Upper lobe of left lung (tissue), 6 donors: ENCODE results near the gene KIAA0586. TPM values are rescaled to one million over a fixed set of nuclear protein-coding genes. Genes with fewer than 3 reads are reported as not detected.
A peak's percentile ranks its signal among the peaks of the same experiment; 100 is the strongest.
"Not testable (repeated sequence)": the region's sequence is repeated elsewhere in the genome, so short reads cannot be mapped to it uniquely, and the experiment has no call there.

Experiments
- ATAC-seq, 2 donors: fragments of 200-7000 bp; cut with Tn5 transposase; one replicate each; pipeline ENCODE4 v1.9.1; 2022; ENCODE audit warnings: mild to moderate bottlenecking in 2 of 2, moderate library complexity in 2 of 2; ENCODE audit not compliant: low FRiP score in 2 of 2
- DNase-seq, 2 donors: peaks; one replicate each; pipeline ENCODE4 v3.0.0-alpha.2; 2019 to 2020
- H3K27ac ChIP-seq, 4 donors: fragments of 200-600 bp; sonication (generic); one replicate each; pipeline ENCODE4 v1.5.1; 2016 to 2019
- H3K27me3 ChIP-seq, 4 donors: fragments of 200-600 bp; sonication (generic); one replicate each; pipeline ENCODE4 v1.5.1; 2017 to 2019
- H3K36me3 ChIP-seq, 4 donors: fragments of 200-600 bp; sonication (generic); one replicate each; pipeline ENCODE4 v1.5.1; 2016 to 2019
- H3K4me1 ChIP-seq, 4 donors: fragments of 200-600 bp; sonication (generic); one replicate each; pipeline ENCODE4 v1.5.1; 2018 to 2019
- H3K4me3 ChIP-seq, 4 donors: fragments of 200-600 bp; sonication (generic); one replicate each; pipeline ENCODE4 v1.5.1; 2017 to 2019; ENCODE audit warnings: mild to moderate bottlenecking in 2 of 4, moderate library complexity in 1 of 4
- H3K9me3 ChIP-seq, 4 donors: fragments of 200-600 bp; sonication (generic); one replicate each; pipeline ENCODE4 v1.5.1; 2018 to 2019
- CTCF ChIP-seq, 6 experiments: fragments of 450-650 bp in 4 of 6; fragments of 200-600 bp in 2 of 6; sonication (generic) in 2 of 6; IDR thresholded peaks; one replicate each; pipeline ENCODE4 v1.5.1; 2016 to 2019; ENCODE audit warnings: antibody characterized with exemption in 6 of 6
- EP300 ChIP-seq, 4 donors: sonication (generic); formaldehyde crosslinking; IDR thresholded peaks; one replicate each; pipeline ENCODE4 v1.5.1; 2017; ENCODE audit warnings: antibody characterized with exemption in 4 of 4, control low read depth in 2 of 4
- POLR2A ChIP-seq, 4 donors: fragments of 450-650 bp; IDR thresholded peaks; one replicate each; pipeline ENCODE4 v1.5.1; 2016 to 2017; ENCODE audit warnings: antibody characterized with exemption in 4 of 4, mild to moderate bottlenecking in 2 of 4
- POLR2AphosphoS5 ChIP-seq, 2 donors: sonication (generic); formaldehyde crosslinking; IDR thresholded peaks; one replicate each; pipeline ENCODE4 v1.5.1; 2017; ENCODE audit warnings: antibody characterized with exemption in 2 of 2
- WGBS, 2 donors: methylation state at CpG; one replicate each; pipeline ENCODE4 v1.1.5; 2017 to 2018; 5-methylcytosine and 5-hydroxymethylcytosine counted together
- total RNA-seq, 6 donors: library from RNA; depleted of rRNA in 4 of 6; stranded (reverse); fragments of >200 nt in 4 of 6; gene quantifications; one replicate each; pipeline versions ENCODE4 v1.1.0 to v1.2.1, GENCODE V29; 2016 to 2021
- donor health status: DM: no; HTN: no; CAD: no; lungs with moderate emphysema.
- donor health status: DM: no; HTN: yes; CAD: no; lungs with severe emphysema.

KIAA0586 gene
- total RNA-seq, 6 donors from 2014 or later: 9.2 to 29.3 (median 12.2) TPM

DNA sequence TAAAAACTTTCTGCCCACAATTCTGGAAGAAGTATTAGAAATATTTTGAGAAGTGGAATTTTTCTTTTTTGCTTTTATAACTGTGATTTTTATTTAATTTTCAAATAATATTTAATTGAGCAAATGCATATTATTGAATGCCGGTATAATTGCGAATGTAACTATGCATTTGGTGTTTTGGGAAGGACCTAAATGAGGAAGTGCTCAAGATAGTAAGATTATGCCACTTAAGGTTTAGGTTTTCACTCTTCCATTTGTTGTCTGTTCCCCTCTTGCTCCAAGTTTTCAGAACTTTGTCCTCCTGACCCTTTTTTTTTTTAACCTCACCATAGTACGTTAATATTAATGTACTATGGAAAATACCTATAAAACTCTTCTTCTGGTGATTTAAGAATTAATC lies 85.8 kb downstream of the KIAA0586 start:
- DNase-seq: no peak
- H3K4me1 ChIP-seq: no peaks in the 10 kb centered on the region
- no peaks in the 10 kb centered on the region for H3K27me3 ChIP-seq
- H3K4me3 ChIP-seq: no peak overlapping the region
- H3K36me3 ChIP-seq: peaks cover 0 to 12% (median 5%) of the 10 kb centered on the region in 4 donors
- no peak overlapping the region for H3K27ac ChIP-seq
- TF ChIP-seq POLR2AphosphoS5 (IDR thresholded peaks at IDR 0.05) (no peak), EP300 (IDR thresholded peaks at IDR 0.05) (no peak), CTCF (IDR thresholded peaks at IDR 0.05) (no peak), POLR2A (IDR thresholded peaks at IDR 0.05) (no peak)
- WGBS, 2 donors: 77 to 93% methylated on average over 3 of the region's 3 CpGs
- H3K9me3 ChIP-seq: no peaks in the 10 kb centered on the region
- no peak for ATAC-seq

DNA sequence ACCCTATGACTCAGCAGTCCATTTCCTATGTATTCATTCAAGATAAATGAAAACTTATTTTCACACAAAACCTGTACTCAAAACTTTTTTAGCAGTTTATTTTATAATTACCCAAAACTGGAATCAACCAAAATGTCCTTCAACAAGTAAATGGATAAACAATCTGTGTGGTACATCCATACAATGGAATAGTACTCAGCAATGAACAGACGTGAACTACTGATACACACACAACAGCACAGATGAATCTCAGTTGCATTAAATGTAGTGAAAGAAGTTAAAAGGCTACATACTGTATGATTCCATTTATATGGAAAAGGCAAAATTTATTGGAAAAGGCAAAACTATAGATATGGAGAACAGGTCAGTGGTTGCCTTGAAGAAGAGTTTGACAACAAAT lies 90.1 kb downstream of the KIAA0586 start:
- no peak for ATAC-seq
- DNase-seq: no peak
- 94 to 100% methylated on average over 1 of the region's 1 CpG for WGBS, 2 donors

GRCh38 chr14:58525691-58526090 lies 98.2 kb downstream of the KIAA0586 start:
- not testable (repeated sequence) for H3K27ac ChIP-seq, ATAC-seq, H3K4me1 ChIP-seq, H3K27me3 ChIP-seq, H3K9me3 ChIP-seq, H3K4me3 ChIP-seq, DNase-seq
- 95 to 100% methylated on average over 3 to 10 of the region's 10 CpGs for WGBS, 2 donors
- H3K36me3 ChIP-seq: peaks cover 0 to 16% (median 2%) of the 10 kb centered on the region in 4 donors

More for the DNA sequence above, 90.1 kb downstream of the KIAA0586 start:
- Histone ChIP-seq H3K27ac (no peak overlapping the region), H3K9me3 (no peaks in the 10 kb centered on the region), H3K4me3 (no peak overlapping the region), H3K36me3 (peaks cover 0 to 22% (median 0%) of the 10 kb centered on the region in 4 donors), H3K27me3 (no peaks in the 10 kb centered on the region), H3K4me1 (no peaks in the 10 kb centered on the region)
- no peak for TF ChIP-seq EP300 (IDR thresholded peaks at IDR 0.05)
- TF ChIP-seq CTCF (IDR thresholded peaks at IDR 0.05): no peak
- TF ChIP-seq POLR2AphosphoS5 (IDR thresholded peaks at IDR 0.05): no peak
- no peak for TF ChIP-seq POLR2A (IDR thresholded peaks at IDR 0.05)

GRCh38 chr14:58533446-58533845 lies 105.9 kb downstream of the KIAA0586 start:
- Histone ChIP-seq H3K36me3 (no peaks in the 10 kb centered on the region), H3K27ac (no peak overlapping the region), H3K4me1 (peaks cover 0 to 7% (median 4%) of the 10 kb centered on the region in 4 donors), H3K9me3 (no peaks in the 10 kb centered on the region), H3K27me3 (no peaks in the 10 kb centered on the region), H3K4me3 (no peak overlapping the region)
- ATAC-seq (peak in 1 of 2 donors; percentile 46), DNase-seq (no peak)
- 61 to 71% methylated on average over 5 of the region's 5 CpGs for WGBS, 2 donors
- no peak for TF ChIP-seq EP300 (IDR thresholded peaks at IDR 0.05)
- no peak for TF ChIP-seq CTCF (IDR thresholded peaks at IDR 0.05)
- no peak for TF ChIP-seq POLR2A (IDR thresholded peaks at IDR 0.05)
- no peak for TF ChIP-seq POLR2AphosphoS5 (IDR thresholded peaks at IDR 0.05)

- 61 to 63% methylated on average over 1 of the region's 1 CpG for WGBS, 2 donors
- H3K27me3 ChIP-seq: no peaks in the 10 kb centered on the region
- no peak overlapping the region for H3K27ac ChIP-seq
- H3K36me3 ChIP-seq: no peaks in the 10 kb centered on the region
- TF ChIP-seq EP300 (IDR thresholded peaks at IDR 0.05): no peak
- TF ChIP-seq POLR2AphosphoS5 (IDR thresholded peaks at IDR 0.05): no peak
- no peak for TF ChIP-seq CTCF (IDR thresholded peaks at IDR 0.05)
- no peak for TF ChIP-seq POLR2A (IDR thresholded peaks at IDR 0.05)
- no peak overlapping the region for H3K4me3 ChIP-seq
- peaks cover 0 to 7% (median 4%) of the 10 kb centered on the region in 4 donors for H3K4me1 ChIP-seq
- no peaks in the 10 kb centered on the region for H3K9me3 ChIP-seq
- DNase-seq (no peak), ATAC-seq (no peak)
Measured at GRCh38 chr14:58535044-58535443, 107.5 kb downstream of the KIAA0586 start.
